Activated naive CD4-positive, alpha-beta T cell treated with anti-CD3 and anti-CD28 coated beads, Interleukin-2, amount 50 U/mL, for 24 hours (primary cell): ENCODE measurements around the gene PHAF1.
A peak's percentile ranks its signal among the peaks of the same experiment; 100 is the strongest.

Experiments
- H3K27ac Mint-ChIP-seq: one replicate; pipeline ENCODE4 v1.8.0; 2021; ENCODE audit warnings: mild to moderate bottlenecking, mixed read lengths
- H3K27me3 Mint-ChIP-seq: one replicate; pipeline ENCODE4 v1.8.0; 2021; ENCODE audit warnings: mixed read lengths
- H3K36me3 Mint-ChIP-seq: one replicate; pipeline ENCODE4 v1.8.0; 2021; ENCODE audit warnings: mixed read lengths
- H3K4me1 Mint-ChIP-seq: one replicate; pipeline ENCODE4 v1.8.0; 2021; ENCODE audit warnings: mixed read lengths
- H3K4me3 Mint-ChIP-seq: one replicate; pipeline ENCODE4 v1.8.0; 2021; ENCODE audit warnings: mild to moderate bottlenecking, mixed read lengths
- H3K9me3 Mint-ChIP-seq: one replicate; pipeline ENCODE4 v1.8.0; 2021; ENCODE audit warnings: mixed read lengths

The PHAF1 gene

DNA sequence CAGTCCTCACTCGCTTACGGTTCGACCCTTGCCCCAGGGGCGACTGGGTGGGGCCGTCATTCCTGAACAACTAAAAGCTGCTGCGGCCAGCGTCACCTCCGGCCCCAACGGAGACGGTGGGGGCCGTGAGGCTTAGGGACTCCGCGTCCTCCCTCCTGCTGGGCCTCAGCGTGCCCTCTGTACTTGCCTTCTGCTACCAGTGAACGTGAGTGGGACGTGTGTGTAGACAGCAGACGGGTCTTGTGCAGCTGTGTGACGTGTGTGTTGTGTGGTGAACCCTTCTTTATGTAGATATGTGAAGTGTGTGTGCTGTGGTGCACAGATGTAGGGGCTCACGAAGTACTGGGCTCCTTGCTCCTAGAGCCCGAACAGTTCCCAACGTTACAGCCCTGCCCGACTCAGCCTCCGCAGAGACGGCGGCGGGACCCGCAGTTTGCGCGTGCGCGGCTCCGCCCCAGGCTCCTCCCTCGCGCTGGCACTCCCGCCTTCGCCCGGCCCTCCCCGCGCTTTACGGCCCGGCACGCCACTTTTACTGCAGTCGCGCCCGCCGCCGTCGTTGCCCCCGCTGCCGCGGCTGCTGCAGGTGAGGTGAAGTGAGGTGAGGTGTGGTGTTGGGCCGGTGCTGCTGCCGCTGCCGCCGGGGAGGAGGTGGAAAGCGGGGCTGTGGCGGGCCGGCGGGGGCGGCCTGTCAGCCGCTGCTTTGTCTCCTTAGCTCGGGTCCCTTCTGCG lies at the start of gene PHAF1:
Gene PHAF1, plus strand, starts transcription at position 535 of the 729 bp plus-strand sequence. CDS start 235 bp downstream, outside the sequence.
- H3K4me3 Mint-ChIP-seq: peak within 1 kb of the TSS; percentile 93

DNA sequence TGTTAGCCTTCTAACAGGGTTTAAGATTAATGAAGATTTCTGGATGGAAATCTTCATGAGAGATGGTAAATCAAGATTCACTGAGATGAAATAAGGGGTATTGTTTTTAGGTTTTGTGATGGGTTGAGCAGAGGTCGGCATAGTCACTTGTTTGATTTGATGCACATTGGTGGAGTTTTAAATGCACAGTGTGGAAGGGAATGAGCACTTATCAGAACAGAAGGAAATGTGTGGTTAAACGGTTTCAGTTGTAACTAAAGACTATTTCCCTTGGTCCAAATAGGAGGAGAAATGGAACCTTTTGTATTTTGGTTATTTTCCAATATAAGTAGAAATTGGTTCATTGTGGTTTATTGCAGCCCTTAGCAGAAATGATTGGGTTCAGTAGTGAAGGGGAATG lies 46.7 kb upstream of the PHAF1 start:
- Mint-ChIP-seq H3K27ac (peak overlapping the region; percentile 6), H3K9me3 (no peaks in the 10 kb centered on the region), H3K27me3 (no peaks in the 10 kb centered on the region), H3K4me1 (peaks cover 32% of the 10 kb centered on the region), H3K36me3 (no peaks in the 10 kb centered on the region), H3K4me3 (no peak overlapping the region)

More for the DNA sequence above, at the start of gene PHAF1:
- peak within 1 kb of the TSS; percentile 87 for H3K27ac Mint-ChIP-seq
- H3K9me3 Mint-ChIP-seq: no peaks in the 10 kb centered on the region
- H3K36me3 Mint-ChIP-seq: no peaks in the 10 kb centered on the region
- H3K27me3 Mint-ChIP-seq: no peaks in the 10 kb centered on the region
- peaks cover 29% of the 10 kb centered on the region for H3K4me1 Mint-ChIP-seq

DNA sequence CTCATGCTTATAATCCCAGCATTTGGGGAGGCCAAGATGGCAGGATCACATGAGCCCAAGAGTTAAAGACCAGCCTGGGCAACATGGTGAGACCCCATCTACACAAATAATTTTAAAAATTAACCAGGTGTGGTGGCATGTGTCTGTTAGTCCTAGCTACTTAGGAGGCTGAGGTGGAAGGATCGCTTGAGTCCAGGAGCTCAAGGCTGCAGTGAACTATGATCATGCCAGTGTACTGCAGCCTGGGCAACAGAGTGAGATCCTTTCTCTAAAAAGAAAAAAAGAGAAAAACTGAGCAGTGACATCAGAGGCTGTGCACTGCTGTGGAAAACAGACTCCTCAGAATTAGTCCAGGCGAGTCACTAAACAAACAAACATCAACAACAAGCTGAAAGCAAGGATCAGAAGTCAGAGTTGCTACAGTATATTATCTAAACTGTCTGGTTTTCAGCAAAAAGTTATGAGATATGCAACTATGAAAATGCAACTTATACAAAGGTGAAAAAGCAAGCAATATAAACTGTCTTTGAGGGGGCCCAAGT lies 41.5 kb upstream of the PHAF1 start:
- Mint-ChIP-seq H3K9me3 (no peaks in the 10 kb centered on the region), H3K36me3 (peaks cover 7% of the 10 kb centered on the region), H3K27ac (no peak overlapping the region), H3K4me3 (no peak overlapping the region), H3K27me3 (no peaks in the 10 kb centered on the region), H3K4me1 (peaks cover 9% of the 10 kb centered on the region)

DNA sequence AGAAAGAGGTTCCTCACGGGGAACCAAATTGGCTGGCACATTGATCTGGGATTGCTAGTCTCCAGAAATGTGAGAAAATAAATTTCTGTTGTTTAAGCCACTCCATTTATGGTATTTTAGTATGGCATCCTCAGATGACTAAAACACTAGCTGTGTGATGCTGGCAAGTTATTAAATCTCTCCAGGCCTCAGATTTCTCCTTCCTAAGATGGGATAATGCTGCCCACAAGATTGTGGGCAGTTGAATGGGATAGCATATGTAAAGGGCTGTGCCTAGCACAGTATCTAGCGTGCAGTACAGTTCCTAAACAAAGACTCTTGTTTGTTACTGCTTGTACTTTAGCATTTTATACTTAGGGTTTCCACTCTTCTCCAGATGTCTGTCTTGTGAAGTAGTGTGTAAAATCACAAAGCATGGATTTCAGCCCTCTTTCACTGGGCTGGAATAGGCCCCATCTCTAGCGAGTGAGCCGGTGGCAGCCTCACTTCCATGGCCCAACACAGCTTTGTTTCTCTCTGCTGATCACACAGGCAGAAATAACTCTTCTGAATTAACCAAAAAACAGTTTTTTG lies 38.2 kb upstream of the PHAF1 start:
- Mint-ChIP-seq H3K4me3 (no peak overlapping the region), H3K9me3 (no peaks in the 10 kb centered on the region), H3K27ac (no peak overlapping the region), H3K4me1 (peaks cover 9% of the 10 kb centered on the region), H3K36me3 (peaks cover 7% of the 10 kb centered on the region), H3K27me3 (no peaks in the 10 kb centered on the region)

DNA sequence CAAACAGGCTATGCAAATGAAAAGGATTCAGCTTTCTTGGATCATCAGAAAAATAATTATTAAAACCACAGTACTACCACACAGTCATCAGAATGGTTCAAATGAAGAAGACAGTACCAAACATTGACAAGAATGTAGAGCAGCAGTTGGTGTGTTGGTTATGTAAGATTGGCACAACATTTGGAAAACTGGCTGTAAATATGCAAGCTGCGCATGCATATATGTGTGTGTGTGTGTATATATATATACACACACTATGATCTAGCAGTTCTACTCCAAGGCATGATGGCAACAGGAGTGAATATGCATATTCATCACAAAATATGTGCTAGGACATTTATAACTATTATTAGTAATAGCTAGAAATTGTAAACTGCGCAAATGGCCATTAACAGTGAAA lies 34.4 kb upstream of the PHAF1 start:
- H3K4me1 Mint-ChIP-seq: no peaks in the 10 kb centered on the region
- H3K9me3 Mint-ChIP-seq: no peaks in the 10 kb centered on the region
- H3K27me3 Mint-ChIP-seq: no peaks in the 10 kb centered on the region
- H3K27ac Mint-ChIP-seq: no peak overlapping the region
- no peak overlapping the region for H3K4me3 Mint-ChIP-seq
- peaks cover 2% of the 10 kb centered on the region for H3K36me3 Mint-ChIP-seq

DNA sequence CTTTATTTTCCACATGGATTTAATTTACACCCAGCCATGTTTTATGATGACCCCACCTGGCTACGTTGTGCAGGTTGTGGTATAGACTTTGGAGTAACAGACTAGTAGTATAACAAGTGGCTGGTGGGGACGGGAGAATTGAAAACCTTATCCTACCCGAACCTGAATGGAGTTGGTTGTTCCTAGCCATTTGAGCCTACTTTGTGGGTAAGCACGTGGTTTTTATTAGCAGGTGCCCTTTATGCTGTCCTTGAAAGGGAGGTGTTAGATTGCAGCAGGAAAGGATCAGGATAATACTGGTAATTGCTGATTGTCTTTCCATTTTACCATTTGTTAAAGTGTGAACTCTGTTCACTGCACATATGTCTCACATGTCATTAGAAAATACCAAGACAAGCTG lies 31.9 kb upstream of the PHAF1 start:
- no peak overlapping the region for H3K4me3 Mint-ChIP-seq
- H3K27me3 Mint-ChIP-seq: no peaks in the 10 kb centered on the region
- H3K27ac Mint-ChIP-seq: no peak overlapping the region
- H3K4me1 Mint-ChIP-seq: no peaks in the 10 kb centered on the region
- peaks cover 2% of the 10 kb centered on the region for H3K36me3 Mint-ChIP-seq
- H3K9me3 Mint-ChIP-seq: no peaks in the 10 kb centered on the region

DNA sequence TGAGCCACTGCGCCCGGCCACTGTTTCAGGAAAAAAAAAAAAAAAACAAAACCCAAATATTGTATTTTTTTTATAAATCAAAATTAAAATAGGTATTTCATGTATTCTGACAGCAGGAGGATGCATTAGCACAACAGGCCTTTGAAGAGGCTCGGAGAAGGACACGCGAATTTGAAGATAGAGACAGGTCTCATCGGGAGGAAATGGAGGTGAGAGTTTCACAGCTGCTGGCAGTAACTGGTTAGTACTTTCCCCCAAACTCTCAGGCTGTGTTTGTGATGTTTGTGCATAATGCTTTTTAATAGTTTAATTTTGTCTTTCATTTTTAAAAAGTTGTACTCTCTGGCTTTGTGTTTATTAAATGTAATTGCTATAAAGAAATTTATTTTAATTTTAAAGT lies 27.6 kb upstream of the PHAF1 start:
- no peaks in the 10 kb centered on the region for H3K27me3 Mint-ChIP-seq
- no peak overlapping the region for H3K27ac Mint-ChIP-seq
- peaks cover 7% of the 10 kb centered on the region for H3K36me3 Mint-ChIP-seq
- no peaks in the 10 kb centered on the region for H3K9me3 Mint-ChIP-seq
- no peaks in the 10 kb centered on the region for H3K4me1 Mint-ChIP-seq
- no peak overlapping the region for H3K4me3 Mint-ChIP-seq

DNA sequence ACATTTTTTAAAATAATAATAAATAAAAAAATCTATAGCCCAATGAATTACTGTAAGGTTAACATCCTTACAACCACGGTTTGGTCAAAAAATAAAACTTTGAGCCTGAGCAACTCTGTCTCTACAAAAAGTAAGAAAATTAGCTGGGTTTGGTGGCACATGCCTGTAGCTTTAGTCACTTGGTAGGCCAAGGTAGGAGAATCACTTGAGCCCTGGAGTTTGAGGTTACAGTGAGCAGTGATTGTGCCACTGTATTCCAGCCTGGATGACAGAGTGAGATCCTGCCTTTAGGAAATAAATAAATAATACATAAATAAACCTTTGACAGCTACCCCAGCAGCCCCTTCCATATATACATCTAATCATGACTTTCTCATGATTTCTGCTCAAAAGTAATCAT lies 26.9 kb upstream of the PHAF1 start:
- Mint-ChIP-seq H3K36me3 (peaks cover 7% of the 10 kb centered on the region), H3K27ac (no peak overlapping the region), H3K27me3 (no peaks in the 10 kb centered on the region), H3K4me1 (no peaks in the 10 kb centered on the region), H3K9me3 (no peaks in the 10 kb centered on the region), H3K4me3 (no peak overlapping the region)

DNA sequence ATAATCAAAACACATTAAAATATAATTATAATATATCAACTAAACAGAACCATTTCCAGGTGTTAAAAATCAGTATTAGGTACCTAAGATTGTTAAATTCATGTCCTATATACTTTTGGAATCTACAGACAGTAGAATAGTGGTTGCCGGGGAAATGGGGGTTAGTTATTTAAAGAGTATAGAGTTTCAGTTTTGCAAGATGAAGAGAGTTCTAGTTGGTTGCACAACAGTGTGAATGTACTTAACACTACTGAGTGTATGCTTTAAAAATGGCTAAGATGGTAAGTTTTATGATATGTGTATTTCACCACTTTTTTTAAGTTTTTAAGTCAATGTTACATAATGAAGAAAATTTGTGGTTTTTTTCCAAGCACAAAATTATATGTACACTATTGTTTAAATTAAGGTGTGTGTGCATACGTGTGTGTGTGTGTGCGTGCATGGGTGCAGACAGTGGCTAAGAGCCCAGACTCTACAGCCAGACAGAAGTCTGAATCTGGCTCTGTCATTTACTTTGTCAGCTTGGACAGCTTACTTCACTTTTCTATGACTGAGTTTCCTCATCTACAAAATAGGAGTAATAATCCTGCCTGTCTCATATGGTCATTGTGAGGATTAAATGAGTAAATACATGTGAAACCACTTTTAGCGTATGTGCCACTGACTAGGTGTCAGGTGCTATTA lies 25.3 kb upstream of the PHAF1 start:
- Mint-ChIP-seq H3K4me3 (no peak overlapping the region), H3K36me3 (peaks cover 7% of the 10 kb centered on the region), H3K27me3 (no peaks in the 10 kb centered on the region), H3K4me1 (peaks cover 12% of the 10 kb centered on the region), H3K9me3 (no peaks in the 10 kb centered on the region), H3K27ac (no peak overlapping the region)

DNA sequence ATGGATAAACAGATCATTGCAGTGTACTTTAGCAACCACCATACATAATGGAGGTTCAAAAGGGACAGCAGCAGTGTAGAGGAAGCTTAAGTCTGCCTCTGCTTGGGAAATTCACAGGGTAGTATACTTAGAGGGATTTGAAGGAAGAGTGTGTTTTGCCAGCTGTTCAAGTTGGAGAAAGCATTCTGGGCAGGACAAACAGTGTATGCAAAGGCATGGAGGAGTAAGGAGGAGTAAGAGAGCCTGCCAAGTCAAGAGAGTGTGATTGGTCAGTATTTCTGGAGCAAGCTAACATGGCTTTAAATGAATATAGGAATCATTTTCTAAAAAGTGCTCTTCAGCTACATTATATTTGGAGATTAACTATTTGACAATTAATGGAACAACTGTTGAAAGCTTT lies 22.9 kb upstream of the PHAF1 start:
- Mint-ChIP-seq H3K4me1 (peaks cover 18% of the 10 kb centered on the region), H3K4me3 (no peak overlapping the region), H3K27ac (peak overlapping the region; percentile 10), H3K27me3 (no peaks in the 10 kb centered on the region), H3K9me3 (no peaks in the 10 kb centered on the region), H3K36me3 (peaks cover 5% of the 10 kb centered on the region)

DNA sequence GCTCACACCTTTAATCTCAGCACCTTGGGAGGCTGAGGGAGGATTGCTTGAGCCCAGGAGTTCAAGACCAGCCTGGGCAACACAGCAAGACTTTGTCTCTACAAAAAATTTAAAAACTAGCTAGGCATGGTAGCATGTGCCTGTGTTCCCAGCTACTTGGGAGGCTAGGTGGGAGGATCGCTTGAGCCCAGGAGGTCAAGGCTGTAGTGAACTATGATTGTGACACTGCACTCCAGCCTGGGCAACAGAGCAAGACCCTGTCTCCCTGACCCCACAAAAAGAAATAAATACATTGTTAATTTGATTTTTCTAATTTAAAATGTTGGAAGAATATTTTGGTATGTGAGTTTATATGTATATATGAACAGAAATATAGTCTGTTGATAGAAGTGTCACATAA lies 22.4 kb upstream of the PHAF1 start:
- Mint-ChIP-seq H3K27me3 (no peaks in the 10 kb centered on the region), H3K4me3 (no peak overlapping the region), H3K27ac (no peak overlapping the region), H3K9me3 (no peaks in the 10 kb centered on the region), H3K4me1 (peaks cover 23% of the 10 kb centered on the region), H3K36me3 (peaks cover 5% of the 10 kb centered on the region)

DNA sequence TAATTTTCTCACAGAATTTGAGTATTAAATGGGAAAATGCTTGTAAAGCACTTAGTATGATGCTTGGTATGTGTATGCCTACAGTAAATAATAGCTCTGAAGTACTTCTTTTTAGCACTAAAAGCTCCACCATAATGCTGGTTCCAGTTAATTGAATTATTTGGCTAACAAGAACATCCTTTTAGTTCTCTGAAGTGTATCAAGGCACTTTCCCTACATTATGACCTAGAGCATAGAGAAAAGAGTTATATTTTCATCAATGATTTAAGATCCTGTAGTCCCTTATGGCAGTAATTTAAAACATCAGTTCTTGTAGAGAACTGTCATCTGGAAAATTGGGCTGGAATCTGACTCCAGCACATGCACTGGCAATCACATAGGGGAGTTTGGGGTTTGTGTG lies 21.9 kb upstream of the PHAF1 start:
- Mint-ChIP-seq H3K36me3 (peaks cover 5% of the 10 kb centered on the region), H3K27me3 (no peaks in the 10 kb centered on the region), H3K27ac (no peak overlapping the region), H3K4me1 (peaks cover 24% of the 10 kb centered on the region), H3K4me3 (no peak overlapping the region), H3K9me3 (no peaks in the 10 kb centered on the region)

DNA sequence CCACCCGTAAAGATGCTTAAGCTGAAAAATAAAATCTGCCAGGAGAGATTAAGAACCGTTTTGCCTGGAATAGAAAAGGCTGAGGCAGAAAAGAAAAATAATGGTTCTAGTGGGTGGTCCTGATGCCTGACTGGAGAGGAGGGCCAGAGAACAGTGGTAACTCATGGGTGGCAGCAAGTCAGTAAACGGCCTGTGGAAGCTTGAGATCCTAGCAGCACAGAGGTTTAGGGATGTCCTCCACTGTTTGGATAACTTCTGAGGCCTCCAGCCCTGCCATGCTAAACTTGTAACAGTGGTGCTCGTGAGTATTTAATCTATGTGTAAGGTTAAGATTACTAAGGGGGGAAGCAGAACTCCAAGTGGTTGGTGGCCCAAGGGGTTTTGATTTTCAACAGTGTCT lies 21.2 kb upstream of the PHAF1 start:
- Mint-ChIP-seq H3K27ac (peak overlapping the region; percentile 30), H3K36me3 (peaks cover 5% of the 10 kb centered on the region), H3K4me1 (peaks cover 24% of the 10 kb centered on the region), H3K27me3 (no peaks in the 10 kb centered on the region), H3K4me3 (no peak overlapping the region), H3K9me3 (no peaks in the 10 kb centered on the region)

DNA sequence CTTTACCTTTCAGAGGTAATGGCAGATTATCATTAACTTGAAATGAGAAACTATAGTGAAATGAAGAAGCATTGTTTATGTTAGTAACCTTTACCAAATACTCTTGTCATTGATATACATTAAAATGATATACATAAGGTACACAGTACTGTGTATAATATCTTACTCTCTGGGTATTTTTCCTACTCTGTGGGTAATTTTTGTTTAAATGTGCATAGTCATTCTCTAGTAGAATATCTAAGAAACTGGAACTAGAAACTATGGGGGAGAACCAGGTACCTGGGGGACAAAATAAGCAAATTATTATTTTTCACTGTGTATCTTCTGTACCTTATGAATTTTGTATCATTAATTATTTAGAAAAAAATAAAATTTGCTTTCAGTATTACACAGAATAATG lies 20.6 kb upstream of the PHAF1 start:
- H3K9me3 Mint-ChIP-seq: no peaks in the 10 kb centered on the region
- H3K27me3 Mint-ChIP-seq: no peaks in the 10 kb centered on the region
- no peak overlapping the region for H3K4me3 Mint-ChIP-seq
- H3K36me3 Mint-ChIP-seq: peaks cover 5% of the 10 kb centered on the region
- H3K27ac Mint-ChIP-seq: peak overlapping the region; percentile 47
- H3K4me1 Mint-ChIP-seq: peaks cover 24% of the 10 kb centered on the region

DNA sequence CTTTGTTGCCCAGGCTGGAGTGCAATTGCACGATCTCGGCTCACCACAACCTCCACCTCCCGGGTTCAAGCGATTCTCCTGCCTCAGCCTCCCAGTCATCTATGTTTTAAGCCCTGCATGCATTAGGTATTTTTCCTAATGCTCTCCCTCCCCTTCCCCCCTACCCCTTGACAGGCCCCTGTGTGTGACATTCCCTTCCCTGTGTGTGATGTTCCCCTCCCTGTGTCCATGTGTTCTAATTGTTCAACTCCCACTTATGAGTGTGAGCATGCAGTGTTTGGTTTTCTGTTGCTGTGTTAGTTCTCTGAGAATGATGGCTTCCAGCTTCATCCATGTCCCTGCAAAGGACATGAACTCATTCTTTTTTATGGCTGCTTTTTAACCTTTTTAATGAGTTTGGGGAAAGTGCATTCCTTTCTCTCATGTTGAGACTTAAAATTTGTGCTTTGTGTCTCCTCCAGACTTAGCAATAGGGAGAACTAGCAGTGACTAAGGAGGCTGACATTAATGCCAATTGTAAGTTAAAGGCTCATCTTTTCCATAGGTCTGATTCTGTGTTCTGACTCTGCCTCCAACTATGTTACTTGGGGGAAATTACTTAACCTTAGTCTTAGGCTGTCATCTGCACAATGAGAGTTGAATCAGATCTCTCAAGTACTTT lies 17.7 kb upstream of the PHAF1 start:
- H3K4me1 Mint-ChIP-seq: peaks cover 24% of the 10 kb centered on the region
- H3K27ac Mint-ChIP-seq: peak overlapping the region; percentile 60
- H3K4me3 Mint-ChIP-seq: no peak overlapping the region
- no peaks in the 10 kb centered on the region for H3K27me3 Mint-ChIP-seq
- no peaks in the 10 kb centered on the region for H3K9me3 Mint-ChIP-seq
- H3K36me3 Mint-ChIP-seq: no peaks in the 10 kb centered on the region
